GM21447 (cell line): ENCODE measurements around the gene IRF2BP2.

Experiments
- ATAC-seq: cut with Tn5 transposase; IDR thresholded peaks from one replicate; pipeline ENCODE4 v1.9.1; 2021; ENCODE audit not compliant: unreplicated experiment

IRF2BP2 gene

GRCh38 chr1:234614081-234614489 lies 4.1 kb upstream of the IRF2BP2 start:
- ATAC-seq: no peak

- no peak for ATAC-seq
Measured at GRCh38 chr1:234613128-234613875, 3.3 kb upstream of the IRF2BP2 start.

- ATAC-seq: peak; percentile 38
Measured at GRCh38 chr1:234612352-234613127, 2.6 kb upstream of the IRF2BP2 start.

- ATAC-seq: no peak
Measured at GRCh38 chr1:234611847-234612351, 1.9 kb upstream of the IRF2BP2 start.

GRCh38 chr1:234611225-234611846 lies 1.4 kb upstream of the IRF2BP2 start:
- ATAC-seq: peak; percentile 18

- peak; percentile 32 for ATAC-seq
Measured at GRCh38 chr1:234610666-234611224, 767 bp upstream of the IRF2BP2 start.

GRCh38 chr1:234609691-234610042 lies 311 bp downstream of the IRF2BP2 start:
- ATAC-seq: no peak

GRCh38 chr1:234608911-234609690 lies 877 bp downstream of the IRF2BP2 start:
- no peak for ATAC-seq

- ATAC-seq: peak; percentile 30
Measured at GRCh38 chr1:234608025-234608910, 1.7 kb downstream of the IRF2BP2 start.

GRCh38 chr1:234607109-234608024 lies 2.6 kb downstream of the IRF2BP2 start:
- no peak for ATAC-seq

- no peak for ATAC-seq
Measured at GRCh38 chr1:234606784-234607108, 3.2 kb downstream of the IRF2BP2 start.

GRCh38 chr1:234605983-234606783 lies 3.8 kb downstream of the IRF2BP2 start:
- no peak for ATAC-seq

- no peak for ATAC-seq
Measured at GRCh38 chr1:234605399-234605982, 4.5 kb downstream of the IRF2BP2 start.

- ATAC-seq: no peak
Measured at GRCh38 chr1:234604495-234605398, 5.2 kb downstream of the IRF2BP2 start.

GRCh38 chr1:234603221-234604204 lies 6.5 kb downstream of the IRF2BP2 start:
- ATAC-seq: no peak
